ENCODE measurements around the gene TFAP2B.

The TFAP2B gene

GRCh38 chr6:50817646-50817950, 1.1 kb upstream of the TFAP2B start:
- POLR2A ChIA-PET, result no interaction called here
- no peak for TF ChIP-seq CTCF (IDR thresholded peaks at IDR 0.05; ENCODE audit: control extremely low read depth, extremely low read depth, low read depth, missing control alignments)
- CTCF ChIA-PET, result no interaction called here
- no peak for DNase-seq (ENCODE audit: extremely low spot score)

- ChIA-PET POLR2A (no interaction called here), CTCF (no interaction called here)
- DNase-seq (ENCODE audit: extremely low spot score), result no peak
- no peak for TF ChIP-seq CTCF (IDR thresholded peaks at IDR 0.05; ENCODE audit: control extremely low read depth, extremely low read depth, low read depth, missing control alignments)
These were observed 651 bp upstream of the TFAP2B start for GRCh38 chr6:50818020-50818419.

GRCh38 chr6:50819466-50819903, 814 bp downstream of the TFAP2B start:
- CTCF ChIA-PET, result interaction anchor here (0.9 to 1.2 kb wide), 2 partner anchors 10 to 1074 kb away, joined by 3 read pairs; no protein-coding TSS in a partner anchor
- POLR2A ChIA-PET, result interaction anchor here (0.6 kb wide), 2 partner anchors 1431 to 1602 kb away, joined by 3 read pairs; no protein-coding TSS in a partner anchor
- no peak for DNase-seq (ENCODE audit: extremely low spot score)
- TF ChIP-seq CTCF (IDR thresholded peaks at IDR 0.05; ENCODE audit: control extremely low read depth, extremely low read depth, low read depth, missing control alignments), result no peak

- no peak for DNase-seq (ENCODE audit: extremely low spot score)
- ChIA-PET CTCF (interaction anchor here (1.9 kb wide), 1 partner anchor 10 kb away, joined by 7 read pairs; no protein-coding TSS in a partner anchor), POLR2A (interaction anchor here (0.6 kb wide), 1 partner anchor 1601 kb away, joined by 3 read pairs; no protein-coding TSS in a partner anchor)
- no peak for TF ChIP-seq CTCF (IDR thresholded peaks at IDR 0.05; ENCODE audit: control extremely low read depth, extremely low read depth, low read depth, missing control alignments)
These were observed 1.5 kb downstream of the TFAP2B start for GRCh38 chr6:50819904-50820868.

GRCh38 chr6:50820869-50821264, 2.2 kb downstream of the TFAP2B start:
- CTCF ChIA-PET, result interaction anchor here (1.9 kb wide), 1 partner anchor 9 kb away, joined by 7 read pairs; no protein-coding TSS in a partner anchor
- no peak for DNase-seq (ENCODE audit: extremely low spot score)
- POLR2A ChIA-PET, result no interaction called here
- TF ChIP-seq CTCF (IDR thresholded peaks at IDR 0.05; ENCODE audit: control extremely low read depth, extremely low read depth, low read depth, missing control alignments), result no peak

GRCh38 chr6:50821441-50822077, 2.9 kb downstream of the TFAP2B start:
- CTCF ChIA-PET, result interaction anchor here (0.9 to 1.9 kb wide), 3 partner anchors 8 to 1200 kb away, joined by 3 to 7 read pairs (median 3); no protein-coding TSS in a partner anchor
- DNase-seq (ENCODE audit: extremely low spot score), result no peak
- POLR2A ChIA-PET, result no interaction called here
- no peak for TF ChIP-seq CTCF (IDR thresholded peaks at IDR 0.05; ENCODE audit: control extremely low read depth, extremely low read depth, low read depth, missing control alignments)

Measured in GM10248 (cell line).